BE2C (cell line): ENCODE results near the gene SULT4A1.

ENCODE experiments used
- DNase-seq: peaks from one replicate; pipeline ENCODE4 v3.0.0-alpha.2; 2020
- H3K27me3 ChIP-seq: fragments of 250-450 bp; sonication (Bioruptor Pico); 2 replicates; pipeline ENCODE4 v1.5.1; 2020; ENCODE audit warnings: mild to moderate bottlenecking
- H3K36me3 ChIP-seq: fragments of 250-450 bp; sonication (Bioruptor Pico); 2 replicates; pipeline ENCODE4 v1.5.1; 2020; ENCODE audit warnings: mild to moderate bottlenecking
- H3K4me1 ChIP-seq: fragments of 250-450 bp; sonication (Bioruptor Pico); 2 replicates; pipeline ENCODE4 v1.5.1; 2020
- H3K4me3 ChIP-seq: 2 replicates; pipeline ENCODE4 v1.5.1; 2011; ENCODE audit warnings: low read depth, low read length
- H3K9me3 ChIP-seq: fragments of 250-450 bp; sonication (Bioruptor Pico); 2 replicates; pipeline ENCODE4 v1.5.1; 2020
- CTCF ChIP-seq: IDR thresholded peaks from 2 replicates; pipeline ENCODE4 v1.5.1; 2012; ENCODE audit warnings: mild to moderate bottlenecking, low read depth, low read length

The SULT4A1 gene

DNA sequence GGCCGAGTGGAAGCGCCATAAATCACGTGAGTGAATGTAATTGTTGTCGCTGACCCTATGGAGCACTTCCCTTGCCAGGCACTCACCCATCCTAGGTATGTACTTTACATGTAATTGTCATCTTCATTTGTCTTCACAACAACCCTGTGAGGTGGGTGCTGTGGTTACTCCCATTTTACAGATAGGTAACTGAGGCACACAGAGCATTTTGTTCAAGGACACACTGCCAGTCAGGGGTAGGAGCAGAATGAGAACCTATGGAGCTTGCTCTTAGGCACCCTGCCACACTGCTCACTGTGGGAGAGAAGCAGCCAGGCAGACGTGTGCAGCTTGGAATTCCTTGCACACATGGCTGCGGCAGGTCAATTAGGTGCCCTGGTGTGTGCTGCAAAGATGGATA, 49.4 kb downstream of the SULT4A1 start:
- DNase-seq = no peak
- Histone ChIP-seq H3K4me3 (peak overlapping the region; percentile 72), H3K27me3 (no peaks in the 10 kb centered on the region), H3K4me1 (no peaks in the 10 kb centered on the region), H3K36me3 (no peaks in the 10 kb centered on the region), H3K9me3 (no peaks in the 10 kb centered on the region)
- no peak for TF ChIP-seq CTCF

- no peak for TF ChIP-seq CTCF
- Histone ChIP-seq H3K4me3 (peak within 1 kb of the TSS; percentile 72), H3K9me3 (no peaks in the 10 kb centered on the region), H3K4me1 (no peaks in the 10 kb centered on the region), H3K27me3 (no peaks in the 10 kb centered on the region), H3K36me3 (no peaks in the 10 kb centered on the region)
- DNase-seq = peak; percentile 95
Measured at GRCh38 chr22:43812149-43812842, 50.0 kb downstream of the SULT4A1 start, which contains the start of gene EFCAB6. Gene EFCAB6, minus strand, starts transcription at chr22:43812305. Its CDS starts 29,987 bp downstream, at chr22:43782318.

DNA sequence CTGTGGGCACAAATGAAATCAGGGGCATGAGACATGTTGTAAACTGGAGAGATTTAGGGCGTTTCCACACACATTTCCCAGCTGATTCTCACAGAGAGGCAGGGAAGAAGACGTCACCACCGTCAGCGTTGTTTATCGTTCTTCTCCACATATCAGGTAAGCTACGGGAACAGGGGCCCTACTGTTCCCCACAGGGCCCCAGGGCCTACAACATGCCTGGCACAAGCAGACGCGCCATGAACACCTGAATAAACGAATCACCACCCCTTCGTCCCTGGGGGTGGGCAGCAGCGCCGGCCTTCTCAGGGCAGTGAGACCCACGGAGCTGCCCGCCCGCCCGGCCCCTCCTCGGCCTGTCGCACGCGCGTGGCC, 50.5 kb downstream of the SULT4A1 start:
- H3K36me3 ChIP-seq = no peaks in the 10 kb centered on the region
- H3K27me3 ChIP-seq = no peaks in the 10 kb centered on the region
- no peak for DNase-seq
- no peaks in the 10 kb centered on the region for H3K4me1 ChIP-seq
- no peaks in the 10 kb centered on the region for H3K9me3 ChIP-seq
- no peak for TF ChIP-seq CTCF
- H3K4me3 ChIP-seq = peak overlapping the region; percentile 72

- no peak for TF ChIP-seq CTCF
- Histone ChIP-seq H3K4me1 (no peaks in the 10 kb centered on the region), H3K9me3 (no peaks in the 10 kb centered on the region), H3K27me3 (peaks cover 30% of the 10 kb centered on the region), H3K36me3 (no peaks in the 10 kb centered on the region), H3K4me3 (no peak overlapping the region)
- no peak for DNase-seq
Measured at GRCh38 chr22:43802897-43803495, 59.3 kb downstream of the SULT4A1 start.

GRCh38 chr22:43800970-43801369, 61.3 kb downstream of the SULT4A1 start:
- TF ChIP-seq CTCF = no peak
- H3K4me1 ChIP-seq = no peaks in the 10 kb centered on the region
- H3K4me3 ChIP-seq = no peak overlapping the region
- H3K27me3 ChIP-seq = peaks cover 30% of the 10 kb centered on the region
- H3K9me3 ChIP-seq = no peaks in the 10 kb centered on the region
- DNase-seq = no peak
- H3K36me3 ChIP-seq = no peaks in the 10 kb centered on the region

- no peak for TF ChIP-seq CTCF
- H3K27me3 ChIP-seq = peaks cover 20% of the 10 kb centered on the region
- DNase-seq = no peak
Measured at GRCh38 chr22:43798492-43798891, 63.8 kb downstream of the SULT4A1 start.

More at GRCh38 chr22:43798492-43798891, 63.8 kb downstream of the SULT4A1 start:
- Histone ChIP-seq H3K4me1 (no peaks in the 10 kb centered on the region), H3K9me3 (no peaks in the 10 kb centered on the region), H3K4me3 (no peak overlapping the region), H3K36me3 (no peaks in the 10 kb centered on the region)
